Measurements from ENCODE around the gene GDA. TPM values are rescaled to one million over a fixed set of nuclear protein-coding genes. Genes with fewer than 3 reads are reported as not detected.
A peak's percentile ranks its signal among the peaks of the same experiment; 100 is the strongest.
"Not testable (repeated sequence)": the region's sequence is repeated elsewhere in the genome, so short reads cannot be mapped to it uniquely, and the experiment has no call there.

GDA gene
- polyA plus RNA-seq, 1 donor from 2014 or later, result not detected

DNA sequence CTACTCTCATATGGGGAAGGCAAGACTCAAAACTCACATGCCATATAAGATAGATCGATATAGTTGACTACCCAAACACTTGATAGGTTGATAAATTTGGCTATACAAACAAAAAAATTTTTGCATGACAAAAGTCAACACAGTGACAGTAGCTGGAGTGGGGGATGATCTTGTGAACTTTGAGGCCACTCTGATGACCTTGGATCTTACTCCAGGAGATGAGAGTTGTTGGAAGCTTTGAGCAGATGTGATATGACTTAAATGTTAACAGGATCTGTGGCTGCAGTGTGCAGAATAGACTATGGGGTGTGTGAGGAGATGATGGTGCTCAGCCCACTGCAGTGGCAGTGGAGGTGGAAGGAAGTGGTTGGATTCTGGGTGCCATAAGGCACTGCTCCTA is 114.3 kb downstream of the GDA start:
- no peaks in the 10 kb centered on the region for H3K36me3 Mint-ChIP-seq
- no peak overlapping the region for H3K27ac Mint-ChIP-seq
- H3K9me3 Mint-ChIP-seq, result no peaks in the 10 kb centered on the region
- H3K27me3 Mint-ChIP-seq, result peaks cover 2% of the 10 kb centered on the region
- H3K4me1 Mint-ChIP-seq, result peaks cover 0 to 3% (median 0%) of the 10 kb centered on the region in 3 donors
- no peak overlapping the region for H3K4me3 Mint-ChIP-seq

DNA sequence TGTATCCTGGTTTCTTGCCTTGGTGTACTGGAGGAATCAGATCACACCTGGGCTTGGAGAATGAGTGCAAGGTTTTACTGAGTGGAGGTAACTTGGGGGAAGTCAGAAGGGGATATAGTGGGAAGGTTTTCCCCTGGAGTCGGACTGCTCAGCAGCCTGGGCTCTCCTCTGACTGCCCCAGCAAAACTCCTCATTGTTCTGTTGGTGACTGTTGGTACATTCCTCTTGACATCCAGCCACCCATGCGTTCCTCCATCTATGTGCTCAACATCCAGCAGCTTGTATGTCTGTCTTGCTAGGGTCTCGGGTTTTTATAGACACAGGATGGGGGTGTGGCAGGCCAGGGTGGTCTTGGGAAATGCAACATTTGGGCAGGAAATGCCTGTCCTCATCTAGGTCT is 119.7 kb downstream of the GDA start:
- Mint-ChIP-seq H3K9me3 (no peaks in the 10 kb centered on the region), H3K4me1 (peaks cover 0 to 2% (median 0%) of the 10 kb centered on the region in 3 donors), H3K27ac (no peak overlapping the region), H3K27me3 (peaks cover 2% of the 10 kb centered on the region), H3K4me3 (no peak overlapping the region), H3K36me3 (no peaks in the 10 kb centered on the region)

DNA sequence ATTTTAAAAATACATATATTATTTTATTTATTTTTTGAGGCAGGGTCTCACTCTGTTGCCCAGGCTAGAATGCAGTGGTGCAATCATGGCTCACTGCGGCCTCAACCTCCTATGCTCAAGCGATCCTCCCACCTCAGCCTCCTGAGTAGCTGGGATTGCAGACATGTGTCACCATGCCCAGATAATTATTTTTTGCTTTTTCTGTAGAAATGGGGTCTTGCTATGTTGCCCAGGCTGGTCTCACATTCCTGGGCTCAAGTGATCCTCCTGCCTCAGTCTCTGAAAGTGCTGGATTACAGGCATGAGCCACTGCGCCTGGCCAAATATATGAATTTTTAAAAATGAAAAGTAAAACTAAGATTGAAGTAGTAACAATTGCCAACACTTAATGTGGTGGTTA is 121.1 kb downstream of the GDA start:
- H3K27ac Mint-ChIP-seq, H3K27me3 Mint-ChIP-seq, H3K36me3 Mint-ChIP-seq, H3K4me1 Mint-ChIP-seq, H3K4me3 Mint-ChIP-seq, H3K9me3 Mint-ChIP-seq: not testable (repeated sequence)

DNA sequence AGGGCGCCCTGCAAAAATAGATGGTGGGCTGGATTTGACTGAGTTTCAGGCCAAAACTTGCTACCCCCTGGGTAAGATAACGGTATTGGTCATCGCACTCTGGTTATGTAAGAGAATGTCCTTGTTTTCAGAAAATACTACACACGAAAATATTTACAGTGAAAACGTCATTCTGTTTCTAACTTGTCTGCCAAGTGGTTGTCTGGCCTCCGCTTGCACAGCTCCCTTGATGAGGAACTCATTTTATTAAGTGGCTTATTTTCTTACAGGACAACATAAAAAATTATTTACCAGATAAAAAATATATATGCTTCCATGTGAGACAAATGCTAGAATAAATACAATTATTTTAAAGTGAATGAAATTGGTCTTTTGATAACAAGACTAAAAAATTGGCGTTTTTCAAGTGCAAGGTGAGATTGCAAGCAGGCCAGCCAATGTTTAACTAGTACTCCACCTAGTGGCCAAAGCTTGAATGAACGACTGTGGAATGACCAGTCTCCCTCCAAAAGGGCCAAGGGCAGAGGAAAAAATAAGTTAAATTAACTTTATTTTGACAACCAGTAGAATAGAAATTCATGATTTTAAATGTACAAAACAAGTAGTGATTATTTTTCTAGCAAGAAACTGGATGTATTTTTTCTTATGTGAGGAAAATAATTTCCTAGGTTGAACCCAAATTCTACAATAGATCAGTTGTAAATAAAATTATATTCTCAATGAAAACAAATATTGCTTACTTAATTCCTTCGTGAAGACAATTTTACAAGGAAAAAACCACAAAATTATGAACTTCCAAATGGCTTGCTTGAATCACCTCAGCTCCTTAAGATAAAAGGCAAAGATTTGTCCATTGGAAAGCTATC is 122.6 kb downstream of the GDA start:
- no peak overlapping the region for H3K27ac Mint-ChIP-seq
- no peaks in the 10 kb centered on the region for H3K4me1 Mint-ChIP-seq
- peaks cover 3% of the 10 kb centered on the region for H3K27me3 Mint-ChIP-seq
- H3K4me3 Mint-ChIP-seq, result no peak overlapping the region
- H3K9me3 Mint-ChIP-seq, result no peaks in the 10 kb centered on the region
- H3K36me3 Mint-ChIP-seq, result no peaks in the 10 kb centered on the region

DNA sequence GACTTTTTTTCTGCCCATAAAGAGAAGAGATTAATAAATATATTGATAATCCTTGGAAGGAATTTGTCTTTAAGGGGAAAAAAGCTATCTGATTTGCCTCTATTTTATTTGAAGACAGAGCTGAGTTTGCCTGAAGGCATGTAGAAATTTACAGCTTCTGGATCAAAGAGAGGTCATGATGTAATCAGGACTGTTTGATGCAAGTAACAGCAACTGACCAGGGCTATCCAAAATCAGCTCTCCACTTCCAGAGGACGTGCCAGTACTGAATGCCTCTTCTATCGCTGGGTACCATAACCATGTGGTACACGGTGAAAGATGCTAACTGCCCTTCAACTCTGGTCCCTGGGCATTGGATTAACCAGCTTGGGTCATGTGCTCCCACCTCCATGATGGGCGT is 125.2 kb downstream of the GDA start:
- Mint-ChIP-seq H3K36me3 (no peaks in the 10 kb centered on the region), H3K9me3 (no peaks in the 10 kb centered on the region), H3K4me1 (no peaks in the 10 kb centered on the region), H3K4me3 (no peak overlapping the region), H3K27me3 (peaks cover 1% of the 10 kb centered on the region), H3K27ac (peak overlapping the region in 1 of 3 donors; percentile 59)

DNA sequence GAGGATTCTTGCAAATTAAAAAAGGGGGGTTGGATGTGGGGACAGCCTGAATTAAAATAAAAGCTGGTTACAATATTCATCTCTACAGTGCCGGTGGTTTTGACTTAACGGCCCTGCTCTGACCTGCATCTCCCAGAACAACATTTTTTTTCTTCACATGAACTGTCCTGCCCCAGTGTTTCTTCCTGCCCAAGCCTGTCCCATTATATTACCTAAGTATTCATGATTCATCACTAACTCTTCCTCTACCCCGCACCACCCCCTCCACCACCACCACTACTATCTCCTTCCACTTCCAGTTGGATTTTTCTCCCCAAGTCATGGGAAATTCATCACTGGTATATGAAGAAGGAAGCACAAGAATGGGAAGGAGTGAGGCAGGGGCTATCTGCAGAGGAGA is 125.7 kb downstream of the GDA start:
- peaks cover 1% of the 10 kb centered on the region for H3K27me3 Mint-ChIP-seq
- peak overlapping the region in 1 of 3 donors; percentile 59 for H3K27ac Mint-ChIP-seq
- no peaks in the 10 kb centered on the region for H3K4me1 Mint-ChIP-seq
- H3K36me3 Mint-ChIP-seq, result no peaks in the 10 kb centered on the region
- no peaks in the 10 kb centered on the region for H3K9me3 Mint-ChIP-seq
- H3K4me3 Mint-ChIP-seq, result no peak overlapping the region

DNA sequence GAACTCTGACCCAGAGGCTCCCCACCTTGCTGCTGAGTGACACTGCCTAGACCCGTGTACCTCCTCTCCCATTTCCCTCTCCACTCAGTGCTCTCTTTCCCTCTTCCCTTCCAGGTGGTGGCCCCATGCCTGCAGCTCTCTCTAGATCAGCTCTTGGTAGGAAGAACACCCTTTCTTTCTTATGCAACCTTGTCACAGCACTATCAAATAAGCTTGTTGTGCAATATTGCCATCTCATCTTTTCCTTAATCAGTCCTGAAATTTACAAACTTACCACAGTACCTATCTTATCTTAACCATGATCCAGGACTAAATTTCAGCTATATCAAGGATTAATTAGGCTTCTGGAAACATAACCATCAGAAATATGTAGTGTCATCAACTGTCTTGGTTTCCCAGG is 127.2 kb downstream of the GDA start:
- no peaks in the 10 kb centered on the region for H3K4me1 Mint-ChIP-seq
- H3K27ac Mint-ChIP-seq, result no peak overlapping the region
- H3K27me3 Mint-ChIP-seq, result peaks cover 1% of the 10 kb centered on the region
- no peaks in the 10 kb centered on the region for H3K36me3 Mint-ChIP-seq
- no peaks in the 10 kb centered on the region for H3K9me3 Mint-ChIP-seq
- H3K4me3 Mint-ChIP-seq, result peak overlapping the region in 1 of 4 donors; percentile 14

DNA sequence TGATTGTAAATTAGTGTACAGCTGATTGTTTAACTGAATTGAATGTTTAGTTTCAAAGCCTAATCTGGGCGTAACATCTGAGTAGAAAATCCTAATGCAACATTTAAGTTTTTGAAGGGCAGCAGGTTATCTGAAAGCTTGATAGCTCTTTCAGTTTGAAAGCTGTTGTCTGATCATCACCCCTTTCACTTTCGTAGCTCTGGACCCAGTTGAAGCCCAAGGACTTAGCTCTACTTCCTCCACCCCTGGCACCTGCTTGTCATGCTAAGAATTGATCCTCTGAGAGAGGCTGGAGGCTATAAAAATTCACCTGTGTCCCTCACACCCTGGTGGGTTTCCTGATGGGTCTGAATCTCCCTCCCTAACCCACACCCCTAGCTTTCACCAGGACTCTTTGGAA is 129.7 kb downstream of the GDA start:
- peaks cover 1% of the 10 kb centered on the region for H3K27me3 Mint-ChIP-seq
- H3K4me1 Mint-ChIP-seq, result no peaks in the 10 kb centered on the region
- no peak overlapping the region for H3K27ac Mint-ChIP-seq
- H3K9me3 Mint-ChIP-seq, result no peaks in the 10 kb centered on the region
- H3K36me3 Mint-ChIP-seq, result no peaks in the 10 kb centered on the region
- no peak overlapping the region for H3K4me3 Mint-ChIP-seq

DNA sequence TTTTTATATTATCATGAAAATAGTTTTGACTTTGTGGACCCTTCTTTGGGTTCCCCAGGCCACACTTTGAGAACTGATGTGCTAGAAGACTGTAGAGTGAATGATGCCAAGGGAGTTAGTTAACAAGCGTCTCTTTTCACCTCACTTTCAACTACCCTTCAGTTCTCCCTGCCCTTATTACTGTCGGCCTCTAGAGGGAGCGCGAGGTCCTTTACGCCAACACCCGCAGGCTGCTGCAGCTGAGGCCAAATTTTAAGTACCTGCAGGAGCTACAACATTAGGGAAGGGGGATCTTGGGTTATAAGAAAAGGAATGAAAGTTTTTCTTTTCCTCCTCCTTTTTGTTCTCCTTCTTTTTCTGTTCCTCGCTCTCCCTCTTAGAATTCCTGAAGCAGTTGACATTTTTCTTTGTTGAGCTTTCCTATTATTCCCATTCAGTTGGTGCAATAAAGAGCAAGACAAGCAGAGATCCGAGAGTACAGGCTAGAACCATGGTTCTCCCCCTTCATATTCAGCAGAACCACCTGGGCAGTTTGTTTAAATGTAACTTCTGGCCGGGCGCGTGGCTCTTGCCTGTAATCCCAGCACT is 131.8 kb downstream of the GDA start:
- Mint-ChIP-seq H3K4me1 (no peaks in the 10 kb centered on the region), H3K36me3 (no peaks in the 10 kb centered on the region), H3K4me3 (no peak overlapping the region), H3K27me3 (peaks cover 1% of the 10 kb centered on the region), H3K27ac (no peak overlapping the region), H3K9me3 (no peaks in the 10 kb centered on the region)

DNA sequence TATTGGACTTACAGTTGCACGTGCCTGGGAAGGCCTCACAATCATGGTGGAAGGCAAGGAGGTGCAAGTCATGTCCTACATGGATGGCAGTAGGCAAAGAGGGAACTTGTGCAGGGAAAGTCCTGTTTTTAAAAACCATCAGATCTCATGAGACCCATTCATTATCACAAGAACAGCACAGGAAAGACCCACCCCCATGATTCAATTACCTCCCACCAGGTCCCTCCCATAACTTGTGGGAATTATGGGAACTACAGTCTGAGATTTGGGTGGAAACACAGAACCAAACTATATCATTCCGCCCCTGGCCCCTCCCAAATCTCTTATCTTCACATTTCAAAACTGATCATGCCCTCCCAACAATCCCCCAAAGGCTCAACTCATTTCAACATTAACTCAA is 140.2 kb downstream of the GDA start:
- Mint-ChIP-seq H3K4me1 (peaks cover 7 to 13% (median 9%) of the 10 kb centered on the region in 3 donors), H3K27ac (no peak overlapping the region), H3K36me3 (no peaks in the 10 kb centered on the region), H3K4me3 (no peak overlapping the region), H3K9me3 (no peaks in the 10 kb centered on the region), H3K27me3 (no peaks in the 10 kb centered on the region)

DNA sequence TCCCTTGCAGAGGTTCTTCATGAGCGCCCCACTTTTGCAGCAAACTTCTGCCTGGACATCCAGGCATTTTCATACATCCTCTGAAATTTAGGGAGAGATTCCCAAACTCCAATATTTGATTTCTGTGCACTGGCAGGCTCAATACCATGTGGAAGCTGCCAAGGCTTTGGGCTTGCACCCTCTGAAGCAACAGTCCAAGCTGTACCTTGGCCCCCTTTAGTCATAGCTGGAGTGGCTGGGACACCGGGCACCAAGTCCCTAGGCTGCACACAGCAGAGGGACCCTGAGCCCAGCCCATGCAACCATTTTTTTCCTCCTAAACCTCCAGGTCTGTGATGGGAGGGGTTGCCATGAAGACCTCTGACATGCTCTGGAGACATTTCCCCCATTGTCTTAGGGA is 141.1 kb downstream of the GDA start:
- Mint-ChIP-seq H3K4me3 (no peak overlapping the region), H3K27ac (no peak overlapping the region), H3K9me3 (no peaks in the 10 kb centered on the region), H3K27me3 (no peaks in the 10 kb centered on the region), H3K4me1 (peaks cover 7 to 13% (median 10%) of the 10 kb centered on the region in 3 donors), H3K36me3 (no peaks in the 10 kb centered on the region)

DNA sequence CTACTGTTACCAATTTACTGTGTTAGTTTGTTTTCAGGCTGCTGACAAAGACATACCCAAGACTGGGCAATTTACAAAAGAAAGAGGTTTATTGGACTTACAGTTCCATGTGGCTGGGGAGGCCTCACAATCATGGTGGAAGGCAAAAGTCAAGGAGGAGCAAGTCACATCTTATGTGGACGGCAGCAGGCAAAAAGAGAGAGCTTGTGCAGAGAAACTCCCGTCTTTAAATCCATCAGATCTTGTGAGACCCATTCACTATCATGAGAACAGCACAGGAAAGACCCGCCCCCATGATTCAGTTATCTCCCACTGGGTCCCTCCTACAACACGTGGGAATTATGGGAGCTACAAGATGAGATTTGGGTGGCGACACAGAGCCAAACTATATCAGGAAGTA is 142.3 kb downstream of the GDA start:
- not testable (repeated sequence) for H3K9me3 Mint-ChIP-seq, H3K27me3 Mint-ChIP-seq

DNA sequence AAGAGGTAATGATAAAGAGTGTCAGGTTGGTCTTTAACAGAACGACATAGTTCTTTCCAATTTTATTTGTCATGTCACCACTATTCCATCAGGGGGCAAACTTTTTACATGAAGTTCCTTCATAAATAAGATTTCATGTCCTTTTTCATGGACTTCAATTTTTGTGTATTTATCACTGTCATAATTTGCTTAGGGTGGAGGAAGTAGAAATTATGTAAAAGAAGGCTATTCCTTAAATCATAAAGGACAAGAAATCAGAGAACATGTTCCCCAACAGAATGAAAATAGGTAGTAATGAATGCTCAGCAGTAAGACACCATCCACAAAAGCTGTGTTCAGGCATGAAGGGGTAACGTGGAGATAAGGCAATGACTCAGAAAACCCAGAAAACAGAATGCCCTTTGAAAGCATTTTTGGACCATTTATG is 143.0 kb downstream of the GDA start:
- peak overlapping the region in 1 of 3 donors; percentile 41 for H3K27ac Mint-ChIP-seq
- H3K9me3 Mint-ChIP-seq, result no peaks in the 10 kb centered on the region
- no peaks in the 10 kb centered on the region for H3K27me3 Mint-ChIP-seq
- H3K36me3 Mint-ChIP-seq, result no peaks in the 10 kb centered on the region
- H3K4me3 Mint-ChIP-seq, result peak overlapping the region in 2 of 4 donors; percentile 3 to 29
- H3K4me1 Mint-ChIP-seq, result peaks cover 9 to 13% (median 10%) of the 10 kb centered on the region in 3 donors

More for the DNA sequence above, 142.3 kb downstream of the GDA start:
- H3K36me3 Mint-ChIP-seq, H3K27ac Mint-ChIP-seq, H3K4me3 Mint-ChIP-seq: not testable (repeated sequence)
- peaks cover 7 to 13% (median 10%) of the 10 kb centered on the region in 3 donors for H3K4me1 Mint-ChIP-seq

DNA sequence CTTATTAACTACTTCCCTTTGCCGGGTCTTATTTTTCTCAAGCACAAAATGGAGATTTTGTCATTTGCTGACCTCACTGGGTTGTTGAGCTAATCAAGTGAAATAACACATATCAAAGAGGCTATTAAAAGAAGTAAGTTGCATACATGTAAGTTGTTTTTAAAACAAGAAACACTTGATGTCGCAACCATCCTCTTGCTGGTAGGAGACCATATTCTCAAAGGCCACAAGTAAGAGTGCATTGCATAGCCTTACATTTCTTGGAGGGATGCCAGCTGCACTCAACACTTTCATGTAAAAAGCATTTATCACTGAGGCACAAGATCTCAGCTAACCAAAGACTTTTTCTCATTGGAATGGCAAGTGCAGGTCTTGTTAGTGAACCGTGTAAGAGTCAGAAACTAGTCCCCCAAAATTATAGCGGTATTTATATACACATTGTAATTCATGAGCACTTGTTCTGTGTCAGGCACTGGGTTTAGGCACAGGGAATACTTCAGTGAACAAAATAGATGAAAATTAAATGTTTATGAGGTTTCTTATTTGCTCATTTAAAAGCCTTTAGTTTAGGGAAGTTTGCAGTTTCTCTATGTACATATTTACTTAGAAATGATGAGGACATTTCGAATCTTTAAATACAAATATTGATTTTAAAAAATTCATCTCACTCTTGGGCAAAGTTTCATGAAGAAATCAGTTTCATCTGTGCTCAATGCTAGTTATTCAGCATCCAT is 143.8 kb downstream of the GDA start:
- Mint-ChIP-seq H3K4me1 (peaks cover 9 to 13% (median 10%) of the 10 kb centered on the region in 3 donors), H3K27me3 (no peaks in the 10 kb centered on the region)

DNA sequence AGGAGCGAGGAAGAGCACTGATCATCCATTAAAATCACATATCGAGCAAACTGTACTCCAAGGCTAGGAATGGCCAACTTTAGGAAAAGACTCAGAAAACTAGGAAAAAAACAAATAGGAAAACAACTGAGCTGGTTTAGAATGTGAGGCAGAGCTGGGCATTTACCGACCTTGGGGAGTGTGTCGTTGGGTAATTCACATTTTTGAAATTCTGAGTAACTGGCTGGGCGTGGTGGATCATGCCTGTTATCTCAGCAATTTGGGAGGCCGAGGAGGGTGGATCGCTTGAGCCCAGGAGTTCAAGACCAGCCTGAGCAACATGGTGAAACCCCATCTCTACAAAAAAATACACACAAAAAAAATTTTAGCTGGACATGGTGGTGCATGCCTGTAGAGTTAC is 145.7 kb downstream of the GDA start:
- Mint-ChIP-seq H3K4me3 (no peak overlapping the region), H3K27ac (no peak overlapping the region), H3K27me3 (no peaks in the 10 kb centered on the region), H3K4me1 (peaks cover 9 to 13% (median 12%) of the 10 kb centered on the region in 3 donors), H3K9me3 (no peaks in the 10 kb centered on the region), H3K36me3 (no peaks in the 10 kb centered on the region)

More for the DNA sequence above, 143.8 kb downstream of the GDA start:
- H3K36me3 Mint-ChIP-seq, result no peaks in the 10 kb centered on the region
- H3K9me3 Mint-ChIP-seq, result no peaks in the 10 kb centered on the region
- no peak overlapping the region for H3K4me3 Mint-ChIP-seq
- peak overlapping the region in 1 of 3 donors; percentile 41 for H3K27ac Mint-ChIP-seq

Data from IgD-negative memory B cell (primary cell).